Activated CD4-positive, alpha-beta T cell treated with anti-CD3 and anti-CD28 coated beads for 36 hours (primary cell): ENCODE measurements around the gene ZNF160. TPM values are rescaled to one million over a fixed set of nuclear protein-coding genes. Genes with fewer than 3 reads are reported as not detected.

Experiments
- ATAC-seq: fragments of 200-7000 bp; cut with Tn5 transposase; one replicate; pipeline ENCODE4 v1.10.0; 2021; ENCODE audit warnings: mild to moderate bottlenecking, moderate library complexity
- CTCF ChIA-PET: fragments of 350-600 bp; sonication (Branson Sonifier 250); formaldehyde crosslinking; loops from one replicate; lab custom pipeline; 2021; ENCODE audit warnings: antibody characterized with exemption; lab: Charles Lee
- POLR2A ChIA-PET: fragments of 350-600 bp; sonication (Branson Sonifier 250); formaldehyde crosslinking; loops from one replicate; lab custom pipeline; 2021; ENCODE audit warnings: antibody characterized with exemption, inconsistent platforms; lab: Charles Lee
- DNase-seq: peaks from one replicate; pipeline ENCODE4 v3.0.0-alpha.2; 2020
- H3K27ac Mint-ChIP-seq: one replicate; pipeline ENCODE4 v1.8.0; 2021; ENCODE audit warnings: mixed read lengths
- H3K27me3 Mint-ChIP-seq: one replicate; pipeline ENCODE4 v1.8.0; 2021; ENCODE audit warnings: mixed read lengths
- H3K36me3 Mint-ChIP-seq: one replicate; pipeline ENCODE4 v1.8.0; 2021; ENCODE audit warnings: low read depth, mixed read lengths
- H3K4me1 Mint-ChIP-seq: one replicate; pipeline ENCODE4 v1.8.0; 2021; ENCODE audit warnings: mixed read lengths
- H3K4me3 Mint-ChIP-seq: one replicate; pipeline ENCODE4 v1.8.0; 2021; ENCODE audit warnings: mild to moderate bottlenecking, moderate library complexity, mixed read lengths
- H3K9me3 Mint-ChIP-seq: one replicate; pipeline ENCODE4 v1.8.0; 2021; ENCODE audit warnings: low read depth, mixed read lengths
- intact Hi-C, 2 experiments: fragments of 100-400 bp; cut with DNase I in 1 of 2; cut with micrococcal nuclease in 1 of 2; formaldehyde crosslinking; loops; one replicate each; pipeline versions ENCODE4 v1.14.2 to v1.15.1; 2022 to 2024; cut with DNase I, micrococcal nuclease
- total RNA-seq, 2 experiments: library from RNA; stranded (reverse); gene quantifications; one replicate each; pipeline ENCODE4 v1.2.3, GENCODE V29; 2021

Gene ZNF160
- total RNA-seq, 2 experiments from 2014 or later, result 42.2 to 53.0 TPM

GRCh38 chr19:53091413-53092254, 11.6 kb downstream of the ZNF160 start:
- ATAC-seq, result no peak
- peaks cover 82% of the 10 kb centered on the region for H3K36me3 Mint-ChIP-seq
- CTCF ChIA-PET, result no interaction called here
- no peaks in the 10 kb centered on the region for H3K9me3 Mint-ChIP-seq
- H3K27me3 Mint-ChIP-seq, result no peaks in the 10 kb centered on the region
- H3K27ac Mint-ChIP-seq, result no peak overlapping the region
- intact Hi-C loops, result no loop called here
- no peaks in the 10 kb centered on the region for H3K4me1 Mint-ChIP-seq
- no peak for DNase-seq
- POLR2A ChIA-PET, result no interaction called here
- no peak overlapping the region for H3K4me3 Mint-ChIP-seq

DNA sequence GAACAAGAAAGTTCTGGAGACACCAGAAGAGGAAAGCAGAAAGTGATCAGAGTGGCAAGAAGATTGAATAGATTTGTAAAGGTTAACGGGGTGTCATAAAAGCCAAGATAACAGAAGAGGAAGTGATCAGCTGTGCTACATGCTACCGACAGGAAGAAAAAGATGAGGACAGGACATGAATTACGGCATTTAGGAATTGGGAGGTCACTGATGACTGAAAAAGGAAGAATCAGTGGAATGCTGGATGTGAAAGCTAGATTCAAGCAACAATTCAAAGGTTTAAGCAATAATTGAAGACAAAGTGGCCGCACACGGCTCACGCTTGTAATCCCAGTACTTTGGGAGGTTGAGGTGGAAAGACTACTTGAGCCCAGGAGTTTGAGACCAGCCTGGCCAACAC, 15.1 kb downstream of the ZNF160 start:
- DNase-seq (no peak), ATAC-seq (no peak)
- intact Hi-C loops, result no loop called here
- Mint-ChIP-seq H3K9me3 (peaks cover 8% of the 10 kb centered on the region), H3K4me1 (no peaks in the 10 kb centered on the region), H3K36me3 (peaks cover 90% of the 10 kb centered on the region), H3K27me3 (no peaks in the 10 kb centered on the region), H3K4me3 (no peak overlapping the region), H3K27ac (no peak overlapping the region)
- ChIA-PET POLR2A (no interaction called here), CTCF (no interaction called here)

DNA sequence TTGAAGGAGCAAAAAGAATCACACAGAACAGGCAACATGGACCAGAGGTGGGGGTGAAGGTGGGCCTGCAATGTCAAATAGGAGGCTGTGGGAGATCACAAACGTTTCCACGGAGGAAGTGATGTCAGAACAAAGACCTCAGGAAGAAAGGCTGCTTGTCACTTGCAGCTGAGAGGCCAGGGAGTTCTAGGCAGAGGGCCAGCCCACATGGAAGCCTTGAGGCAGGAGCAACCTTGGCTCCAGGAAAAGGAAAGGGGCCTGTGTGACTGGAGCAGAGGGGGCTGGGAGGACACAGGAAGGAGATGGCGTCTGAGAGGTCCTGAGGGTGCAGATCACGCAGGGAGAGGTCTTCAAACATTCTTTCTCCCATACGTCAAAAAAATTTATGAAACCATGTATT, 16.3 kb downstream of the ZNF160 start:
- Mint-ChIP-seq H3K4me1 (no peaks in the 10 kb centered on the region), H3K9me3 (peaks cover 11% of the 10 kb centered on the region), H3K27ac (peak overlapping the region; percentile 67), H3K4me3 (no peak overlapping the region), H3K36me3 (peaks cover 95% of the 10 kb centered on the region), H3K27me3 (no peaks in the 10 kb centered on the region)
- DNase-seq (no peak), ATAC-seq (no peak)
- ChIA-PET POLR2A (no interaction called here), CTCF (no interaction called here)
- intact Hi-C loops, result no loop called here

DNA sequence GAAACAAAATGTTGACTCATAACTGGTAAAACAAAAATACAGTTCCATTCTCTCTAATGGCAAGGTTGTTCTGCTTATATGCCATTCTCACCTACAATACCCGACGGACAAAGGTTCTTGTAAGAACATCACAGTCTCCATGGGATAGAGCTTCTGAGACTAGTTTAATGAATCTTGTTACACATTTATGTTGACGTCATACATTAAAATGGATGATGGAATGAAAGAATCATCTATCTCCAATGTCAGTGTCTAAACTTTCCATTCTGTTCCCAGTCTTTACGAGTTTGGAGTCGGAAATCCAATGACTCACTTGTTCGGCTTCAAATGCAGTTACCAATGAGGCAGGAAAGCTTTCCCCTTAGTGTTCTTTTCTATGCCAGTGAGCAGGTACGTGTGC, 17.7 kb downstream of the ZNF160 start:
- peaks cover 96% of the 10 kb centered on the region for H3K36me3 Mint-ChIP-seq
- no peaks in the 10 kb centered on the region for H3K4me1 Mint-ChIP-seq
- POLR2A ChIA-PET, result no interaction called here
- ATAC-seq, result no peak
- H3K9me3 Mint-ChIP-seq, result peaks cover 26% of the 10 kb centered on the region
- no peak overlapping the region for H3K27ac Mint-ChIP-seq
- H3K27me3 Mint-ChIP-seq, result no peaks in the 10 kb centered on the region
- H3K4me3 Mint-ChIP-seq, result no peak overlapping the region
- no peak for DNase-seq
- intact Hi-C loops, result no loop called here
- CTCF ChIA-PET, result no interaction called here

- ChIA-PET POLR2A (no interaction called here), CTCF (interaction anchor here (0.7 kb wide), 1 partner anchor 140 kb away, joined by 3 read pairs; no protein-coding TSS in a partner anchor)
- Mint-ChIP-seq H3K27ac (no peak overlapping the region), H3K9me3 (peaks cover 40% of the 10 kb centered on the region), H3K27me3 (no peaks in the 10 kb centered on the region), H3K36me3 (peaks cover 98% of the 10 kb centered on the region), H3K4me3 (no peak overlapping the region), H3K4me1 (no peaks in the 10 kb centered on the region)
- DNase-seq (no peak), ATAC-seq (no peak)
- intact Hi-C loops, result no loop called here
Observed at GRCh38 chr19:53082929-53083328, 20.3 kb downstream of the ZNF160 start.

DNA sequence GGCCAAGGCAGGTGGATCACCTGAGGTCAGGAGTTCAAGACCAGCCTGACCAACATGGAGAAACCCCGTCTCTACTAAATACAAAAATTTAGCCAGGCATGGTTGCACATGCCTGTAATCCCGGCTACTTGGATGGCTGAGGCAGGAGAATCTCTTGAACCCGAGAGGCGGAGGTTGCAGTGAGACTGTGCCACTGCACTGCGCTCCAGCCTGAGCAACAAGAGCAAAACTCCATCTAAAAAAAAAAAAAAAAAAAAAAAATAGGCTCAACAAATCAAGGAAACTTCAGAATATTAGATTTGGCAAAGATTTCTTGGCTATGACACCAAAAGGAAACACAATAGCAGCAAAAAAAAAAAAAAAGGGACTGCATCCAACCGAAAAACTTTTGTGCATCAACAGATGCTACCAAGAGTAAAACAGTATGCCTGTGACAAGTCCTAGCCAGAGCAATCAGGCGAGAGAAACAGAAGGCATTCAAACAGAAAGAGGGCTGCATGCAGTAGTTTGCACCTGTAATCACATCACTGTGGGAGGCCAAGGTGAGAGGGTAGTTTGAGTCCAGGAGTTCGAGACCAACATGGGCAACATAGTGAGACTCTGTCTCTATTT, 23.8 kb downstream of the ZNF160 start:
- ATAC-seq, result no peak
- no peak for DNase-seq
- intact Hi-C loops, result no loop called here
- Mint-ChIP-seq H3K36me3 (peaks cover 100% of the 10 kb centered on the region), H3K9me3 (peaks cover 52% of the 10 kb centered on the region), H3K4me3 (no peak overlapping the region), H3K27me3 (no peaks in the 10 kb centered on the region), H3K27ac (no peak overlapping the region), H3K4me1 (no peaks in the 10 kb centered on the region)
- ChIA-PET CTCF (no interaction called here), POLR2A (no interaction called here)

DNA sequence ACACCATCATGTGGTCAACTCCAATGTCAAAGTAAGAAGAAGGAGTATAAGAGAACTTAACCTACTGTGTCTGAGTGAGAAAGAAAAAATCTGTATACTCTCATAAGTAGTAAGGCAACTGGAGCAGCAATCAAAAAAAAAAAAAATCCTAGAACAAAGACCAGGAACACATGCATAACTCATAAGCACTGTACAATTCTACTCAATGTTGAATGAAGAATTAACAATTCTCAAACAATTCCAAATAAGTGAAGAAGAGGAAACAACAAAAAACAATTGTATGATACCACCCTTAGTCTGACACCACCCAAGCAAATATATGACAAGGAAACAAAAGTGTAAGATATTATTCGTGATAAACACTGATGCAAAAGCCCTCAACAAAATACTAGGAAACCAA, 24.6 kb downstream of the ZNF160 start:
- DNase-seq, result no peak
- ChIA-PET POLR2A (no interaction called here), CTCF (no interaction called here)
- no peak overlapping the region for H3K27ac Mint-ChIP-seq
- H3K9me3 Mint-ChIP-seq, result peaks cover 54% of the 10 kb centered on the region
- peaks cover 100% of the 10 kb centered on the region for H3K36me3 Mint-ChIP-seq
- intact Hi-C loops, result no loop called here
- H3K27me3 Mint-ChIP-seq, result no peaks in the 10 kb centered on the region
- no peak overlapping the region for H3K4me3 Mint-ChIP-seq
- H3K4me1 Mint-ChIP-seq, result no peaks in the 10 kb centered on the region
- no peak for ATAC-seq

DNA sequence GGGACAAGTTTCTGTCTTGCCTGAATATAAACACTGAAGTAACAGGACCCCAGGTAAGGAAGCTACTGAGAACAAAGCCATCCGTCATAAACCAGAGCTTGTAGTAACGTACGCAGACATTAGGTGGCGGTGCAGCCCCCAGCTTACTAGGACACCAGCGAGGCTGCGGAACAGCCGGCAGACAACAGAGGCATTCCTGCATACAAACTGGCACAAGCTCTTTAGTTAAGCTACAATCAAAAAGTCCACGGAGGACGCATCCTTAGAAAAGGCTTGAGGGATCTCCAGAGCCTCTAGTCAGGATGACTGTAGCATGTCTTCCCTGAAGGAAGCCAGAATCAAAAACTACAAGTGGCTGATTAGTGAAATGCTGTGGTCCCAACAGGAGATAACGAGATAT, 26.2 kb downstream of the ZNF160 start:
- DNase-seq (peak; percentile 49), ATAC-seq (no peak)
- Mint-ChIP-seq H3K4me1 (no peaks in the 10 kb centered on the region), H3K27ac (no peak overlapping the region), H3K27me3 (no peaks in the 10 kb centered on the region), H3K36me3 (peaks cover 99% of the 10 kb centered on the region), H3K9me3 (peaks cover 57% of the 10 kb centered on the region), H3K4me3 (no peak overlapping the region)
- intact Hi-C loops, result no loop called here
- ChIA-PET POLR2A (no interaction called here), CTCF (interaction anchor here (0.5 to 0.6 kb wide), 2 partner anchors 96 to 678 kb away, joined by 3 to 4 read pairs; no protein-coding TSS in a partner anchor)

DNA sequence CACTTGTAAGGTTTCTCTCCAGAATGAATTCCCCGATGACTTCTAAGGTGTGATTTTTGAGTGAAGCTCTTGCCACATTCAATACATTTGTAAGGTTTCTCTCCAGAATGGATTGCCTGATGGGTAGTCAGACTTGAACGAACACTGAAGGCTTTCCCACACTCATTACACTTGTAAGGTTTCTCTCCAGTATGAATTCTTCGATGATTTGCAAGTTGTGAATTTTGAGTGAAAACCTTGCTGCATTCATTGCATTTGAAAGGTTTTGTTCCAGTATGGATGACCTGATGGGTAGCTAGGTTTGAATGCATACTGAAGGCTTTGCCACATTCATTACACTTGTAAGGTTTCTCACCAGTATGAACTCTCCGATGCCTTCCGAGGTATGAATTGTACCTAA, 34.4 kb downstream of the ZNF160 start:
- no peak overlapping the region for H3K4me3 Mint-ChIP-seq
- CTCF ChIA-PET, result no interaction called here

GRCh38 chr19:53068199-53068598, 35.0 kb downstream of the ZNF160 start:
- peaks cover 68% of the 10 kb centered on the region for H3K36me3 Mint-ChIP-seq
- CTCF ChIA-PET, result no interaction called here
- no peak for DNase-seq
- intact Hi-C loops, result no loop called here
- no peaks in the 10 kb centered on the region for H3K4me1 Mint-ChIP-seq
- H3K27me3 Mint-ChIP-seq, result no peaks in the 10 kb centered on the region
- POLR2A ChIA-PET, result no interaction called here
- H3K27ac Mint-ChIP-seq, result no peak overlapping the region
- ATAC-seq, result no peak
- H3K4me3 Mint-ChIP-seq, result no peak overlapping the region
- H3K9me3 Mint-ChIP-seq, result peaks cover 53% of the 10 kb centered on the region

More for the DNA sequence above, 34.4 kb downstream of the ZNF160 start:
- intact Hi-C loops, result no loop called here
- Mint-ChIP-seq H3K27me3 (no peaks in the 10 kb centered on the region), H3K36me3 (peaks cover 73% of the 10 kb centered on the region), H3K9me3 (peaks cover 51% of the 10 kb centered on the region), H3K4me1 (no peaks in the 10 kb centered on the region), H3K27ac (no peak overlapping the region)
- no peak for DNase-seq
- POLR2A ChIA-PET, result no interaction called here
- no peak for ATAC-seq

- Mint-ChIP-seq H3K27ac (no peak overlapping the region), H3K4me3 (peak overlapping the region; percentile 30), H3K4me1 (peaks cover 2% of the 10 kb centered on the region), H3K36me3 (peaks cover 28% of the 10 kb centered on the region), H3K9me3 (peaks cover 40% of the 10 kb centered on the region), H3K27me3 (peaks cover 6% of the 10 kb centered on the region)
- ATAC-seq (peak; percentile 57), DNase-seq (peak; percentile 56)
- intact Hi-C loops, result no loop called here
- ChIA-PET POLR2A (no interaction called here), CTCF (no interaction called here)
Observed at GRCh38 chr19:53057904-53058580, 45.2 kb downstream of the ZNF160 start.
